HepG2 (cell line): Measurements from ENCODE around the gene ENGASE. TPM values are rescaled to one million over a fixed set of nuclear protein-coding genes. Genes with fewer than 3 reads are reported as not detected.

Source experiments
- ATF5 ChIP-seq: sonication (generic); formaldehyde crosslinking; IDR thresholded peaks from 2 replicates; pipeline ENCODE4 v1.4.0; 2020; ENCODE audit warnings: mild to moderate bottlenecking, low read depth, missing genetic modification reagents
- CBFB ChIP-seq: sonication (generic); formaldehyde crosslinking; IDR thresholded peaks from 2 replicates; pipeline ENCODE4 v1.4.0; 2020; ENCODE audit warnings: missing genetic modification reagents
- CEBPG ChIP-seq: IDR thresholded peaks from 2 replicates; pipeline ENCODE4 v1.6.1; 2016
- GABPB1 ChIP-seq: IDR thresholded peaks from 2 replicates; pipeline ENCODE4 v1.6.1; 2016; ENCODE audit warnings: mild to moderate bottlenecking, missing genetic modification reagents, moderate library complexity, missing compliant biosample characterization
- HNRNPUL1 ChIP-seq: fragments of 200-400 bp; formaldehyde crosslinking; IDR thresholded peaks from 2 replicates; pipeline ENCODE4 v1.6.1; 2017; ENCODE audit warnings: low read depth, mild to moderate bottlenecking, low read length, moderate library complexity
- HOXA3 ChIP-seq: sonication (generic); formaldehyde crosslinking; IDR thresholded peaks from 2 replicates; pipeline ENCODE4 v1.5.0; 2020; ENCODE audit warnings: missing genetic modification reagents
- IRF2 ChIP-seq: IDR thresholded peaks from 2 replicates; pipeline ENCODE4 v1.6.1; 2018; ENCODE audit warnings: missing genetic modification reagents, missing compliant biosample characterization
- MAX ChIP-seq: IDR thresholded peaks from 2 replicates; pipeline ENCODE4 v1.6.1; 2012; ENCODE audit warnings: inconsistent platforms
- MED8 ChIP-seq: sonication (generic); formaldehyde crosslinking; IDR thresholded peaks from 2 replicates; pipeline ENCODE4 v1.8.1; 2023; ENCODE audit warnings: mild to moderate bottlenecking, missing genetic modification reagents; ENCODE audit not compliant: insufficient replicate concordance
- NFYC ChIP-seq: IDR thresholded peaks from 2 replicates; pipeline ENCODE4 v1.6.1; 2016; ENCODE audit warnings: missing genetic modification reagents, missing compliant biosample characterization
- POLR2G ChIP-seq: fragments of 200-400 bp; formaldehyde crosslinking; IDR thresholded peaks from 2 replicates; pipeline ENCODE4 v1.6.1; 2018; ENCODE audit warnings: mild to moderate bottlenecking, low read depth, low read length, moderate library complexity
- PRDM15 ChIP-seq: sonication (generic); formaldehyde crosslinking; IDR thresholded peaks from 2 replicates; pipeline ENCODE4 v1.4.0; 2020; ENCODE audit warnings: missing genetic modification reagents
- RXRA ChIP-seq: sonication (generic); formaldehyde crosslinking; IDR thresholded peaks from 2 replicates; pipeline ENCODE4 v1.5.1; 2020; ENCODE audit warnings: missing genetic modification reagents
- THAP11 ChIP-seq: IDR thresholded peaks from 2 replicates; pipeline ENCODE4 v1.6.1; 2016; ENCODE audit warnings: missing biosample characterization, missing genetic modification reagents
- YY1 ChIP-seq: IDR thresholded peaks from 2 replicates; pipeline ENCODE4 v1.6.1; 2011; ENCODE audit warnings: low read length, low read depth, moderate library complexity, mild to moderate bottlenecking; ENCODE audit not compliant: insufficient read depth, insufficient replicate concordance
- ZBTB1 ChIP-seq: sonication (generic); formaldehyde crosslinking; IDR thresholded peaks from 2 replicates; pipeline ENCODE4 v1.4.0; 2020; ENCODE audit warnings: missing genetic modification reagents, borderline replicate concordance
- ZFY ChIP-seq: sonication (generic); formaldehyde crosslinking; IDR thresholded peaks from 2 replicates; pipeline ENCODE4 v1.4.0; 2020; ENCODE audit warnings: missing genetic modification reagents
- ZNF556 ChIP-seq: sonication (generic); formaldehyde crosslinking; IDR thresholded peaks from 2 replicates; pipeline ENCODE4 v1.4.0; 2020; ENCODE audit warnings: mild to moderate bottlenecking, missing genetic modification reagents, borderline replicate concordance
- ZNF777 ChIP-seq: sonication (generic); formaldehyde crosslinking; IDR thresholded peaks from 2 replicates; pipeline ENCODE4 v1.4.0; 2020; ENCODE audit warnings: missing genetic modification reagents
- ZSCAN21 ChIP-seq: sonication (generic); formaldehyde crosslinking; IDR thresholded peaks from 2 replicates; pipeline ENCODE4 v1.8.0; 2022; ENCODE audit warnings: mild to moderate bottlenecking, missing genetic modification reagents, moderate library complexity, borderline replicate concordance
- polyA plus RNA-seq, 8 experiments: library from polyadenylated mRNA; depleted of rRNA in 3 of 8; stranded (reverse) in 7 of 8; unstranded in 1 of 8; fragments of >200 nt; fragmentation: Illumina TruSeq in 4 of 8; extraction: Trizol in 4 of 8; gene quantifications; 2 replicates each; pipeline versions ENCODE4 v1.2.1 to v1.2.3, GENCODE V29; 2011 to 2016; ENCODE audit warnings: low read depth in 4 of 8, missing spikeins in 1 of 8, mixed read lengths in 1 of 8; ENCODE audit not compliant: insufficient read depth in 1 of 8
- total RNA-seq, 5 experiments: library from RNA; depleted of rRNA; stranded (reverse); fragments of >200 nt; fragmentation: Illumina TruSeq; extraction: Trizol; gene quantifications; 2 replicates each; pipeline ENCODE4 v1.2.3, GENCODE V29; 2016; ENCODE audit warnings: low read depth in 1 of 5
- TF ChIP-seq, protein P1 (sequence below): IDR thresholded peaks from 2 replicates; pipeline ENCODE4 v1.6.1; 2016; ENCODE audit warnings: missing compliant biosample characterization, missing genetic modification reagents, borderline replicate concordance
- TF ChIP-seq, protein P2 (sequence below): sonication (generic); formaldehyde crosslinking; conservative IDR thresholded peaks from 2 replicates; pipeline ENCODE4 v1.8.0; 2022; ENCODE audit warnings: mild to moderate bottlenecking, moderate library complexity, missing genetic modification reagents

The ENGASE gene
- total and polyA plus RNA-seq, 2 of the 13 experiments (the other 11 are each of a cell fraction or from before 2014, with no cell fraction given): 10.6 to 18.1 TPM

DNA sequence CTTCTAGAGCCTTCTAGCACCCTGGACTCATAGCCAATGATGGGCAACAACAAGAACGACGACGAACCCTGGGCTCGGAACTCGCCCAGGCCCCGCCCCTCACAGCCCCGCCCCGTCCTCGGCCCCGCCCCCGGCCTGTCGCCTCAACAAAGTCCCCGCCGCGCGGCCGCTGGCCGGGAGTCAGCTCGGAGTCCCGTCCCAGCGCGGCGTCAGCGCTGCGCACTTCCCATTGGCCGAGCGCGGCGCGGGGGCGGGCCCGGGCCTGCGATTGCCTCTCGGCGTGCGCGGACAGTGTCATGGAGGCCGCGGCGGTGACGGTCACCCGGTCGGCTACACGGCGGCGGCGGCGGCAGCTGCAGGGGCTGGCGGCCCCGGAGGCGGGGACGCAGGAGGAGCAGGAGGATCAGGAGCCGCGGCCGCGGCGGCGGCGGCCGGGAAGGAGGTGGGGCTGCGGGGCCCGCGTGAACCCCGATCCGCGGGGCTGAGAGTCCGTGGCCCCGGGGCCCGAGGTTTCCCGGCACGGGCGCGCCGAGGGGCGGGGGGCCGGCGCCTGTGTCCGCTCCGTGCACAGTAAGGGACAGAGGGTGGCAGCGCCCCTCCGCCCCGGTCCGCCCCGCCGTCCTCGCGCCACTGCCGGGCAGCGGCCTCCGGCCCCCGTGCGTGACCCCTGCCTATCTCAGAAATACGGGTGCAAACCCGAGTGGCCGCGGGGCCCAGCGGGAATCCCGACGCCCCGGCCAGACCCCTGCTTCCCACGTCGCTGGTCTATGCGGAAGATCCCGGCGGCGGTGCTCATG, at the start of gene ENGASE (continued):
- TF ChIP-seq POLR2G: peak; percentile 84
- peak; percentile 91 for TF ChIP-seq YY1
- 0 out of 2 replicates have a peak, but pooled peaks have one; percentile 46 for TF ChIP-seq CBFB (CRISPR knock-in tag)
- TF ChIP-seq IRF2 (CRISPR knock-in tag): no peak
- no peak for TF ChIP-seq ZBTB1 (CRISPR knock-in tag)
- TF ChIP-seq, protein P1, sequence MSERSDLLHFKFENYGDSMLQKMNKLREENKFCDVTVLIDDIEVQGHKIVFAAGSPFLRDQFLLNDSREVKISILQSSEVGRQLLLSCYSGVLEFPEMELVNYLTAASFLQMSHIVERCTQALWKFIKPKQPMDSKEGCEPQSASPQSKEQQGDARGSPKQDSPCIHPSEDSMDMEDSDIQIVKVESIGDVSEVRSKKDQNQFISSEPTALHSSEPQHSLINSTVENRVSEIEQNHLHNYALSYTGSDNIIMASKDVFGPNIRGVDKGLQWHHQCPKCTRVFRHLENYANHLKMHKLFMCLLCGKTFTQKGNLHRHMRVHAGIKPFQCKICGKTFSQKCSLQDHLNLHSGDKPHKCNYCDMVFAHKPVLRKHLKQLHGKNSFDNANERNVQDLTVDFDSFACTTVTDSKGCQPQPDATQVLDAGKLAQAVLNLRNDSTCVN (CRISPR knock-in tag): peak; percentile 97
- TF ChIP-seq MED8 (CRISPR knock-in tag): no peak
- TF ChIP-seq RXRA (CRISPR knock-in tag): no peak; the same call in 1 of the 2 replicates
- TF ChIP-seq CEBPG (CRISPR knock-in tag): no peak
- peak; percentile 85 for TF ChIP-seq MAX
- TF ChIP-seq HOXA3 (CRISPR knock-in tag): peak; percentile 96
- TF ChIP-seq NFYC (CRISPR knock-in tag): peak; percentile 83
- peak; percentile 60; the same call in 1 of the 2 replicates for TF ChIP-seq THAP11 (CRISPR knock-in tag)
- TF ChIP-seq ZNF777 (CRISPR knock-in tag): peak; percentile 62; the same call in 1 of the 2 replicates
- 0 out of 2 replicates have a peak, but pooled peaks have one; percentile 69 for TF ChIP-seq ATF5 (CRISPR knock-in tag)
- peak; percentile 58; the same call in 1 of the 2 replicates for TF ChIP-seq GABPB1 (CRISPR knock-in tag)
- no peak for TF ChIP-seq ZSCAN21 (CRISPR knock-in tag)
- TF ChIP-seq HNRNPUL1: no peak
- TF ChIP-seq PRDM15 (CRISPR knock-in tag): peak; percentile 80; the same call in 1 of the 2 replicates
- TF ChIP-seq ZFY (CRISPR knock-in tag): peak; percentile 96
- no peak for TF ChIP-seq ZNF556 (CRISPR knock-in tag)
- TF ChIP-seq, protein P2, sequence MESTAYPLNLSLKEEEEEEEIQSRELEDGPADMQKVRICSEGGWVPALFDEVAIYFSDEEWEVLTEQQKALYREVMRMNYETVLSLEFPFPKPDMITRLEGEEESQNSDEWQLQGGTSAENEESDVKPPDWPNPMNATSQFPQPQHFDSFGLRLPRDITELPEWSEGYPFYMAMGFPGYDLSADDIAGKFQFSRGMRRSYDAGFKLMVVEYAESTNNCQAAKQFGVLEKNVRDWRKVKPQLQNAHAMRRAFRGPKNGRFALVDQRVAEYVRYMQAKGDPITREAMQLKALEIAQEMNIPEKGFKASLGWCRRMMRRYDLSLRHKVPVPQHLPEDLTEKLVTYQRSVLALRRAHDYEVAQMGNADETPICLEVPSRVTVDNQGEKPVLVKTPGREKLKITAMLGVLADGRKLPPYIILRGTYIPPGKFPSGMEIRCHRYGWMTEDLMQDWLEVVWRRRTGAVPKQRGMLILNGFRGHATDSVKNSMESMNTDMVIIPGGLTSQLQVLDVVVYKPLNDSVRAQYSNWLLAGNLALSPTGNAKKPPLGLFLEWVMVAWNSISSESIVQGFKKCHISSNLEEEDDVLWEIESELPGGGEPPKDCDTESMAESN (CRISPR knock-in tag): peak; percentile 59; the same call in 1 of the 2 replicates
